ENCODE measurements around the gene PIPOX. TPM values are rescaled to one million over a fixed set of nuclear protein-coding genes. Genes with fewer than 3 reads are reported as not detected.

The PIPOX gene
- total RNA-seq, 6 donors from 2014 or later = 0.91 to 3.6 (median 2.2) TPM; not detected in 2

- Histone ChIP-seq H3K27ac (no peak overlapping the region), H3K4me3 (no peak overlapping the region), H3K4me1 (no peaks in the 10 kb centered on the region), H3K9me3 (no peaks in the 10 kb centered on the region), H3K36me3 (peaks cover 36 to 98% (median 90%) of the 10 kb centered on the region in 4 donors), H3K27me3 (no peaks in the 10 kb centered on the region)
- DNase-seq = no peak
- 80 to 82% methylated on average over 20 of the region's 20 CpGs for WGBS, 2 donors
- no peak for ATAC-seq (ENCODE audit: low FRiP score in 2 of 2)
- no peak for TF ChIP-seq POLR2AphosphoS5 (IDR thresholded peaks at IDR 0.05)
- no peak for TF ChIP-seq CTCF (IDR thresholded peaks at IDR 0.05)
- TF ChIP-seq EP300 (IDR thresholded peaks at IDR 0.05) = no peak
- no peak for TF ChIP-seq POLR2A (IDR thresholded peaks at IDR 0.05)
Observed at GRCh38 chr17:29089601-29090044, 46.7 kb downstream of the PIPOX start.

GRCh38 chr17:29090108-29090507 lies 47.2 kb downstream of the PIPOX start:
- Histone ChIP-seq H3K9me3 (no peaks in the 10 kb centered on the region), H3K36me3 (peaks cover 36 to 98% (median 92%) of the 10 kb centered on the region in 4 donors), H3K27me3 (no peaks in the 10 kb centered on the region), H3K4me1 (no peaks in the 10 kb centered on the region), H3K4me3 (no peak overlapping the region), H3K27ac (no peak overlapping the region)
- TF ChIP-seq EP300 (IDR thresholded peaks at IDR 0.05) (no peak), POLR2A (IDR thresholded peaks at IDR 0.05) (no peak), POLR2AphosphoS5 (IDR thresholded peaks at IDR 0.05) (no peak), CTCF (IDR thresholded peaks at IDR 0.05) (no peak)
- DNase-seq (no peak), ATAC-seq (ENCODE audit: low FRiP score in 2 of 2) (no peak)
- 70 to 90% methylated on average over 4 of the region's 4 CpGs for WGBS, 2 donors

GRCh38 chr17:29090750-29091605 lies 48.0 kb downstream of the PIPOX start:
- TF ChIP-seq CTCF (IDR thresholded peaks at IDR 0.05) (no peak), POLR2AphosphoS5 (IDR thresholded peaks at IDR 0.05) (no peak), EP300 (IDR thresholded peaks at IDR 0.05) (no peak), POLR2A (IDR thresholded peaks at IDR 0.05) (no peak)
- ATAC-seq (ENCODE audit: low FRiP score in 2 of 2) (no peak), DNase-seq (no peak)
- Histone ChIP-seq H3K36me3 (peaks cover 29 to 98% (median 91%) of the 10 kb centered on the region in 4 donors), H3K9me3 (no peaks in the 10 kb centered on the region), H3K27me3 (no peaks in the 10 kb centered on the region), H3K4me1 (no peaks in the 10 kb centered on the region), H3K4me3 (no peak overlapping the region), H3K27ac (no peak overlapping the region)
- 80 to 81% methylated on average over 12 of the region's 12 CpGs for WGBS, 2 donors

GRCh38 chr17:29091606-29092289 lies 48.8 kb downstream of the PIPOX start:
- H3K27me3 ChIP-seq = no peaks in the 10 kb centered on the region
- no peak overlapping the region for H3K4me3 ChIP-seq
- no peak for DNase-seq
- TF ChIP-seq CTCF (IDR thresholded peaks at IDR 0.05) = no peak
- no peak for TF ChIP-seq POLR2AphosphoS5 (IDR thresholded peaks at IDR 0.05)
- ATAC-seq (ENCODE audit: low FRiP score in 2 of 2) = no peak
- no peak overlapping the region for H3K27ac ChIP-seq
- no peaks in the 10 kb centered on the region for H3K4me1 ChIP-seq
- peaks cover 27 to 98% (median 91%) of the 10 kb centered on the region in 4 donors for H3K36me3 ChIP-seq
- H3K9me3 ChIP-seq = no peaks in the 10 kb centered on the region
- 88 to 92% methylated on average over 12 to 13 of the region's 13 CpGs for WGBS, 2 donors
